HG02973 (cell line): ENCODE data around the gene BYSL.
A peak's percentile ranks its signal among the peaks of the same experiment; 100 is the strongest.

ENCODE experiments used
- ATAC-seq: cut with Tn5 transposase; IDR thresholded peaks from one replicate; pipeline ENCODE4 v1.9.1; 2021; ENCODE audit warnings: moderate library complexity; ENCODE audit not compliant: unreplicated experiment

BYSL gene

GRCh38 chr6:41914869-41915530 is 6.3 kb upstream of the BYSL start:
- ATAC-seq = no peak

GRCh38 chr6:41917528-41917927 is 3.8 kb upstream of the BYSL start:
- ATAC-seq = no peak

DNA sequence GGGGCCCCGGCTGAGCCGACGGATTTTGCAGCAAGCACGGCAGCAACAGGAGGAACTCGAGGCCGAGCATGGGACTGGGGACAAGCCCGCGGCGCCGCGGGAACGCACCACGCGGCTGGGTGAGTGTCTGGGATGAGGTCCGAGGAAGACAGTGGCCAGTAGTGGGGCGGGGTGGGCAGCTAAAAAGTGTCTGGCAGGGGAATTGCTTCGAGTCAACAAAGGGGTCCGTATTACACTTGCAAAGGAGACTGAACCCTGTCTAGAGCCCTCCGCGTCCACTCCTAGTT is 356 bp downstream of the BYSL start:
- peak; percentile 8 for ATAC-seq

- ATAC-seq = no peak
Observed at GRCh38 chr6:41922154-41922553, 855 bp downstream of the BYSL start.

DNA sequence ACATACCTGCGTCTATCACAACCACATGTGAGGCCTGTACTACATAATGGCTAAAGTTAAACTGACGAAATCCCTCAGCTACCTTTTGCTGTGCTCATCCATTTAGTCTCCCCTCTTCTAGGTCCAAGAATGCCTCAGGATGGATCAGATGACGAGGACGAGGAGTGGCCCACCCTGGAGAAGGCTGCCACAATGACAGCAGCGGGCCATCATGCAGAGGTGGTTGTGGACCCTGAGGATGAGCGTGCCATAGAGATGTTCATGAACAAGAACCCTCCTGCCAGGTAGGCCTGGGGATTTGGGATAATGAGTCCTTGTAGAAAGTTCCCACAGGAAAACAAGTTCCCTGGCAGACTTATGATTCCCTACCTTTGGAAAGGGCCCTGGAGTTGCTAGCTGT is 6.0 kb downstream of the BYSL start:
- ATAC-seq = no peak

GRCh38 chr6:41929924-41930323 is 8.6 kb downstream of the BYSL start:
- ATAC-seq = no peak

DNA sequence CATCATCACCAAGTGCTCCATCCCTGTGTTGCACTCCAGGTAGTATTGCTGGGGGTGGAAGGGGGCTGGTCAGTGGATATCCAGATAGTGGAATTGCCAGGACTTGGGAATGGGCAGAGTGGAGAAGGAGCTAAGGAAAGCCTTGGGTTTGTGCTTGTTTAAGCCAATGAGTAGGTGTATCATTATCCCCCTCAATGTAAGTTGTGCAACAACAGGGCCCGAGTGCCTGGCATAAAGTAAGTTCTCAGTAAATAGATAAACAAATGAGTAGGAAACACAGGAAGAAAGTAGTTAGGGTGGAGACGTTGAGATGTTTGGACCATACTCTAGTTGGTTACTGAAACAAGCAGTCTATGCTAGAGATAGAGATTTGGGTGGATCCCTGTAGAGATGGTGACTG is 10.5 kb downstream of the BYSL start:
- ATAC-seq = no peak

GRCh38 chr6:41932378-41932777 is 11.1 kb downstream of the BYSL start:
- ATAC-seq = no peak

DNA sequence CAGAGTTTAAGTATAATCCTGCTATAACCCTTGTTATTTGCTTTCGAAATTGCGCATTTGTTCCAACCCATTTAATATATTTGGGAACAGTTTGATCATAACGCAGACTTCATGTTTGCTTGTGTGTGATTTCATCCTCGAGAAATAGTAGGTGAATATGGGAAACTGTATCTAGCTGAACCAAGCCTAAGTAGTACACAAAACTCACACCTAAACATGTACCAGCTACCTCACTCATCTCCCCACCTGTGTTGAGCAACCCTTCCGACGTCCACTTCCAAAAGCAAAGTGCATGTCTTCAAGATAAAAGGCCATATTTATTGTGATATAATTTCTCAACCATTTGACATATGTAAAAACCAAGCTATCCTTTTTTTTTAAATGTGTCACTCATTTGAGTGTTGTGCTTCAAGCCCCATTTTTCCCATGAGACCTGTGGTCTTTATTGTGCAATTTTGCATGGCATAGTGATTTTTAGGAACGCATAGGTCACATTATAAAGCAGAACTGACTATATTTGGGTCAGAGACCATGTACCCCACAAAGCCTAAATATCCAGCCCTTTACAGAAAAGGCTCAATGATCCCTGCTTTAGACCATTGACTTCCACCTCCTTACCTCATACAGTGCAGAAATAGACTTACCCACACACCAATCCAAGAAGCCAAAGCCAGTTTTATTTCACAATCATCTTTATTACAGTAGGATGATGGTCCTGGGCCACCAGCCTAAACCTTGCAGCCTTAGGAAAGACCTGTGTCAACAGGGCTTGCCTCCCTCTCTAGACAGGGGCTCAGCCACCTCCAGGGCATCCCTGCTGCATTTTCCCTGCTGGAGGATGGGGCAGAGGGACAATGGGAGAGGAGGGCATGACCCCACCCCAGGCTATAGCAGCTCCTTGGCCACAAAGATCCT is 13.2 kb downstream of the BYSL start:
- no peak for ATAC-seq

GRCh38 chr6:41935193-41935574 is 13.9 kb downstream of the BYSL start:
- no peak for ATAC-seq

GRCh38 chr6:41935685-41936072 is 14.4 kb downstream of the BYSL start:
- no peak for ATAC-seq

- ATAC-seq = peak; percentile 55
Observed at GRCh38 chr6:41936073-41936837, 15.0 kb downstream of the BYSL start.

DNA sequence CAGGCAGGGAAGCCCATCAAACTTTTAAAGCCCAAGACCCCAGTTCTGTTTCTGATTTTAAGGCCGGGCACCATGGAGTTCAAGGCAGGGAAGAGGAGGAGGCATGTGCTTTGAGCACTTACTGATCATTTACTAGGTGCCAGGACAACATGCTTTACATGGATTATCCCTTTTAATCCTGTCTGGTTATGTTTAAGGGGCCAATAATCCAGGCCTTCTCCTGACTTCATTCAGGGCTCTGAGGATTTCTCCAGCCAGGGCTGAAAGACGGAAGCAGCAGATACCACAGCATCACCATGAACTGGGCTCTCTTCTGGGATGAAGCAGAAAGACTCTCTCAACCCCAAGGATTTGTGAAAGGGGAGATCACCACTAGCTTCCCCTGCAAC is 16.2 kb downstream of the BYSL start:
- ATAC-seq = no peak

DNA sequence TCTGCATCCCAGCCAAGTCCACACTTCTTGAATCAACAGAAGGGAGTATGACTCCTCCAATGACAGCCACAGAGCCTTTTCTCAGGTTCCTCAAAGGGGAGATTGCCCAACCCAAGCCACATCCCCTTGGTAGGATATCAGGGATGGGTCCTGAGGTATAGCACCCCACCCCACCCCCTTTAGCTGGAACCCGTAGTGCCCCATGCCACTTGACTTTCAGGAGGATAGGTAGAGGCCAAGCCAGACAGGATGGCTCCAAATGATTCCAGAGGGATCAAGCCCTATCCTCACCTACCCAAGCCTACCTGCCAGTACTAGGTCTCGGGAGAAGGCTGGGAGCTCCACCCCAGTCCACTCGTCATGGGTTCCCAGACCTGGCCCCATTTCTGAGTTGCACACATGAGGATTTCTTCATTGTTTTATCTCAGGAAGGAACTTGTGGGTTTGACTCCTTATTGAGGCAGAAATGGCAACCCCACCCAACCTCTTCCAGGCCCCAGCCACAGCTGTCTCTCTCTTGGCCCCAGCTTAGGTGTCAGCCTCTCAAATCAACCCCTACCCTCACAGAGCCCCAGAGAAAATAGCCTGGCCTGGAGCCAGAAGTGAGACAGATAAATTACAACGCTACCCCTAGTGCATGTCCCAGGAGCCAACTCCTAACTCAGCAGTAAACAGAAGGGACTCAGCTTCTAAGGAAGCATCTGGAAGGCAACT is 16.7 kb downstream of the BYSL start:
- ATAC-seq = no peak

DNA sequence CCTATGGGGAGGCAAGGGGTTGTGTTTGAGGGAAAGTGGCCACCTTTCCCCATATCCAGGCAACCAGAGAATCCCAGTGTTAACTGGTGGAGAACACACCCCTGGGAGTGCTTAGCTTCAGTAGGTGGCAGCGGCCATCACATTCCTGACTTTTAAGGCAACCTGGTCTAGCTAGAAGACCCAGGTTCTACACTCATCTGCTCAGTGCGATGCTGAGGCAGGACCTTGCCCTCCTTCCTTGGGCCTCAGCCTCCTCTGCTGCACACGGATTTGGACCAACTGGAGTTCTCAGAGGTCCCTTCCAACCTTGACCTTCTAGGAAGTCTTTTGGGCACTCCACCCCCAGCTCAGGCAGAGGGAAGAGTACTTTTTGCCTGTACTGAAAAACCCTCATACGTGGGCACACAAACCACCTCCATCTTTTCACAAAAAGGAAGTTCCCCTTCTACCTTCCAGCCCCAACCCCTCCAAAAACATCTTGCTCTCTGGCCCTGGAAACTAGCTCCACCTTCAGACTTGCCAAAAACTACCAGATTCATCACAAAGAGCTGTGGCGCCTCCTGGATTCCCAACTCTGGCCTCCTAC is 17.4 kb downstream of the BYSL start:
- no peak for ATAC-seq

GRCh38 chr6:41939176-41939847 is 18.0 kb downstream of the BYSL start:
- ATAC-seq = no peak

- no peak for ATAC-seq
Observed at GRCh38 chr6:41939848-41940758, 18.8 kb downstream of the BYSL start.

GRCh38 chr6:41940759-41941279 is 19.5 kb downstream of the BYSL start:
- ATAC-seq = no peak
